Stimulated activated CD8-positive, alpha-beta memory T cell treated with anti-CD3 and anti-CD28 coated beads, Interleukin-4, amount 100 ng/mL, for 1 hour (primary cell): ENCODE measurements around the gene SUCLG2.

Experiments
- DNase-seq, 2 donors: peaks; one replicate each; pipeline ENCODE4 v3.0.0-alpha.2; 2020; ENCODE audit warnings: low read depth in 2 of 2, low spot score in 1 of 2

The SUCLG2 gene

DNA sequence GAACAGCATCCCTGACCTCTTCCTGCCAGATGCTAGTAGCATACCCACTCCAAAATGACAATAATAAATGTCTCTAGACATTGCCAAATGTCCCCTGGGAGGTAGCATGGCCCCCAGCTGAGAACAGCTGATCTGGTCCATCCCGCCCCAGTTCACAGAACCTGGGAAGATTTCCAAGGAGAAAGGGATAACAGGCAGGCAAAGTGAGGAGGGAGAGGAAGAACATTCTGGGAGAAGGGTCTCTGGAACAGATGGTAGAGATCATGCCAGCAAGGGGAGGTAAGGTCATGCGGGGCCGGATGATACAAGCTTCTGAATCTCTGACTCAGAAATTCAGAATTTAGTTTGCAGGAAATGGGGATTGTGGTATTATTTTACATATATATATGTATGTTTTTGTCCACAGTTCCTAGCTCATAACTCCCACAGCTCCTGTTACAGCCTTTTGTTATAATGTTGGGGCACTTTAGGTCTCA lies 192.7 kb downstream of the SUCLG2 start:
- no peak for DNase-seq

DNA sequence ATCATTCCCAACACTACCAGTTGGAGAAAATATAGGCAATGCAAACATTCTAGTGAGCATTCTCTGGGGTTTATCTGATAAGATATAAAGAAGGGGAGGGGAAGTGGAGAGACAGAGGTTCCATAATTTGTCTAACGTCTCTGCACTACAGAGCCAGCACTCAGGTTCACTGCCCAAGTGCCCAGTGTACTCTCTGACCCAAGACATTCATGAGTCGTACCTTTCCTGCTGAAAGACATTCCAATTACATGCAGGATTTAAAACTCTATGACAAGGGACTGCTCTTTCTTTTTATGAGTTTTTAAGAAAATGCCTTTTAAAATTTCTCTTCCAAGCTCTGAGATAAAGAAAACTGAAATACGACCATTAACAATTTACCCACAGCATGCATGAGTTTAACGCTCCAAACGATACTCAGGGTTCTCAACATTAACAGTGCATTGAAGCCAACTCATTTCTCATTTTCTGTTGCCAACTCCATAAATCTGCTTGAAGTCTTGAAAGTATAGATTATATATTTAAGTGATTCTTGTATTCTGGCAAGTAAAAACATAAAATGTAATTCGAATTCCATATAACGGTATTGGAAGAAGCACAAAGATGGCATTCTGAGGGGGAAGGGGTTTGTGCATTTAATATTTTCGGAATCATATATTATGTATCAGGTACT lies 193.4 kb downstream of the SUCLG2 start:
- DNase-seq = no peak

DNA sequence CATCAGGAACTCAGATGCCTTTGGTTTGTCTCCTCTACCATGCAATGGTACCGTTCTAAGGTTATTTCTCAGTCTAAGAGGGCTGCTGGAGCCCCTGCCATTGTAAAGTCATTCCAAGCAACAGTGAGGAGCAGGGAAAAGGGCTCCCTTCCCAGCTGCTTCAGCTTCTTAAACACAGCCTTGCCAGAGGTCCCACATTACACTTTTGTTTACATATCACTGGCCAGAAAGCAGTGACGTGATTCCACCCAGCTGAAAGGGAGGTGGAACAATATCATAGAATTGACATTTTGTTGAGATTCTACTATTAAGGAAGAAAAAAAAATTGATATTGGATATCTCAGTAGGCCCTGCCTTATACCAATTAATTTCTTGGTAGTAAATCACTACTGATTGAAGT lies 194.6 kb downstream of the SUCLG2 start:
- no peak for DNase-seq

DNA sequence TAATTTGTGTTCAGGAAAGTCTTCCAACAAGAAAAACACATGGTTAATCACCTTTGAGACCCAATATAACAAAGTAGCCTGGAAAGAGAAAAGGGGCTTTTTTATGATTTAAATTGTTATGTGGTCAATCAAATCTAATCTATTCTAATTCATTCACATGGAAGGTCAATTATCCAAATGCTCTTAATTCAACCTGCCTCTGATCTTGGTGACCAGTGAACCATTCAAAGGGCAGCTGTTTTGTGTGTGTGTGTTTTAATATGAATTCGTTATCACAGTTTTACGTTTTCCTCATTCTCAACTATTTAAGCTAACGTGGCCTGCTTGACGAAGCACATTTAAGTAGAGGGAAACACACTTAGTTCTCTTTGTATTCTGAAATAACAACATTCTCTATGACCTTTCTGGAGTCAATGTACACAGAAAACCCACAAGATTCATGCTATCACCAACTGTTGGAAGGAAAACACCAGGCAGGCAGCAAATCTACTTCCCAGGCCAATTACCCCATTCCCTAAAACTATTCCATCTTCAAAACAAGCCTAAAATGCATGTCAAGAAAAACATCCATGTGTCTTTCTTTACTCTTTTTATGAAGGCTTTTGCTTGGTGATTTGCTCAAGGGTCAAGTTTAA lies 195.4 kb downstream of the SUCLG2 start:
- DNase-seq = no peak

DNA sequence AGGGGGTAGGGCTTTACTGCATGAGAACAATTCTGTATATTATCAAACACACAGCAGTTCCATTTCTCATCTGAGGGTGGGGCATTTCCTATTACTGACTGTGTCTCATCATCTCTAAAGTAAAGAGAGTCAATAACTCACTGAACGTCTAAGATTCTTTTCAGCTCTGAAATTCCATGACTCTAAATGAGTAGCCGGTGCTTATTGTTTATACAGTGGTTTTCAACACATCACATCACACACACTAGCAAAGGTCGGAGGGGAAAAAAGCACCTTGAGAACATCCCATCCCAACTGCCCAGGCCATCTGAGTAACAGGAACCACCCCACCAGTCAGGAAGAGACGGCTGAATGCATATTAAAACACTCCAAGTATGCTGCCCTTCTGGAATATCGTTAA lies 196.0 kb downstream of the SUCLG2 start:
- DNase-seq = no peak

DNA sequence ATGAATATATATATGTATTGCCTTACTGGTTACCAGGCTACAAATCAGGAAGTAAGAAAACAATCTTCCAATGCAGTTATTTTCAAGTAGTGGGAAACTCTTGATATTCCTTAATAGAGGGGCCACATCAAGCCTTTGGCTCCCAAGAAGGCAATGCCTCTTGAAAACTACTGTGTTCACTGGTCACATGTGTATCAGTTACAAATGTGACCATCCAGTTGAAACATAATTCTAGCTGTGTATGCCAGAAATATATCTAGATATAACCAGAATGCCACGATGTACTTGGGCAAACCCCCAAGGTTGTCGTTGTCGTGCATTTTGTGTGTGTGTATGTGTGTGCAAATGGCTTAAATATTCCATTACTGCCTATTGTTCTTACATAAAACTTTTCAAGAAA lies 200.8 kb downstream of the SUCLG2 start:
- DNase-seq = no peak

DNA sequence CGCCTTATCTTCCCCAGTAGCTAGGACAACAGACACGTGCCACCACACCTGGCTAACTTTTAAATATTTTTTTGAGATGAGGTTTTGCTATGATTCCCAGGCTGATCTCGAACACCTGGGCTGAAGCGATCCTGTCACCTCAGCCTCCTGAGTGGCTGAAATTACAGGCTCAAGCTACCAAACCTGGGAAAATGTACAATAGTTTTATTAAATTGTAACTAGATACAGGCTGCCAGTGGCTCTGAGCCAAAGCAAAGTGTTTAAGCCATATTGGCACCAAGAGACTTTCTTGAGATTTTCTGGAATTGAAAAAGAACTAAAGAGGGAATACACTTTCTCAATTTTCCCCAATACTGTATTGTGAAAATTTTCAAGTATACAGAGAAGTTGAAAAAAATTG lies 204.3 kb downstream of the SUCLG2 start:
- no peak for DNase-seq

DNA sequence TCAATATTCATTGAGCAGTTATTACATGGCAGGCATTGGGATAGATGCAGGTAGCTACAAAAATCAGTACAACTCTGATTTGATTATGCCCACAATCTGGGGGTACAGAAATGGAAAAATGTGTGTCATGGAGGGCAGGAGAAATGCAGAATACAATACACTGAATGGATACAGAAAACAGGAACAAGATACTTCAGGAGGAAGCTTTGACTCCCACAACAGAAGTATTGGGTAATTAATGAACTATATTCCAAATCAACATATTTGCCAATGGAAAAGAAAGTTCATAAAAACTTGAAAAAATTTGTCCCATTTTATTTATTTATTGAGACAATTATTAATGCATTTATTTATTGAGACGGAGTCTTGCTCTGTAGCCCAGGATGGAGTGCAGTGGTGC lies 207.0 kb downstream of the SUCLG2 start:
- no peak for DNase-seq

DNA sequence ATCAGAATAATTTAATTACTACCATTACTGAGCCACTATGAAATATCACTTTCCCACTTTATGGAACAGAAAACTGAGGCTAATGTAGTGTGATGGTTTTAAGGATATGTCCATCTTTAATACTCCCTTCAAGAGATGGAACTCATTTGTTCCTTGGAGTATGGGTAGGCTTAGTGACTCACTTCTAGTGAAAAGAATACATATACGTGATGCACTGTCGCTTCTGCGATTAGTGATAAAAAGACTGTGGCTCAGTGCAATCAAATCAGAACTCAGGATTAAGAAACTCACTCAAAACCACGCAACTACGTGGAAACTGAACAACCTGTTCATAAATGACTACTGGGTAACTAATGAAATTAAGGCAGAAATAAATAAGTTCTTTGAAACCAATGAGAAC lies 216.6 kb downstream of the SUCLG2 start:
- no peak for DNase-seq

DNA sequence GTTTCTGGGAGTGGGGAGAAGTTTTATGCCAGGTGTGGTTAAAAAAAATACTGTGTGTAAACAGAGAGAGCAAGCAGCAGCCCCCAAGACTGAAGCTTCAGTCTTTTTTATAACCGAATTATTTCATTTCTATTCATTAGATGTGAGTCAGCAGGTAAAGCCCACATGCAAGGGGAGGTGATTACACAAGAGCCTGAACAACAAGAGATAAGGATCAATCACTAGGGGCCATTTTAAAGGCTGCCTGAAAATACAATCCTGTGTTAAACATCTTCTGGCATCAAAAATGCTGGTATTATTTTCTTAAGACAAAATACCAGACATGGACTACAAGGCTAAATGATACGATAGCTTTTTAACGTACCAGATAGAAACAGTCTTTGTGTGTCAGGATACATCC lies 217.3 kb downstream of the SUCLG2 start:
- DNase-seq = no peak

DNA sequence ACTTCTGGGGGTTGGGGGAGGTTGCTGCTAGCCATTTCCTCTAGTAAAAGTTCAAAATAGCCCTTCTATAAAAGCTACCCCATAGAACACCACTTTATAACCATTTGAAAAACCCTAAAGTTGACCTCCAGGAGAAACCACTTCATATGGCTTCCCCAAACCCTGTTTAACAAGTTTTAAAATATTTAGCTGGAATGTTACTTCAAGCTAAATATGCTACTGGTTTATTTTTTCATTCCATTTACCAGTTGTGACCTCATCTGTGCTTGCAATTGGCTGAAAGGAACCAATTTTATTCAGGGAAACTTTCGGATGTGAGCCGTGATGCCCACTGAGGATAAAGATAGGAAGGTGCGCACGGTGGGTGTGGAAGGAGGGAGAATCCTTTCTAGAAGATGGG lies 221.3 kb downstream of the SUCLG2 start:
- DNase-seq = no peak

DNA sequence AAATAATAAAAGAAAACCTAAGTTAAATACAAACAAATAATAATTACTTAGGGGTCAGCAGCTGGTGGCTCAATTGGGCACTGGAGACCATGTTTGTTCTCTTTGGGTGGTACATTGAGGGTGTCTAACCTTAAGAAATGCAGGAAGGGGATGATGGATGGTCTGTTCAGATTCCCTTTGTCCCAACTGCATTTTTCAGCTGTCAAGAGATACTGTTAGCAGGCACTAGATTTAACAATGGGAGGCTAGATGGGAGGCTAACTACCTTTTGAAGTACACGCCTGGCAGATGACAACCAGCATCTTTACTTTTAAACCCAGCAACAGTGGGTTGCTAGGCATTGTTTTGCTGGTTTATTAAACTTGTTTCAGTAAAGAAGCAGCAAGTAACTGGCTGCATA lies 222.5 kb downstream of the SUCLG2 start:
- no peak for DNase-seq

DNA sequence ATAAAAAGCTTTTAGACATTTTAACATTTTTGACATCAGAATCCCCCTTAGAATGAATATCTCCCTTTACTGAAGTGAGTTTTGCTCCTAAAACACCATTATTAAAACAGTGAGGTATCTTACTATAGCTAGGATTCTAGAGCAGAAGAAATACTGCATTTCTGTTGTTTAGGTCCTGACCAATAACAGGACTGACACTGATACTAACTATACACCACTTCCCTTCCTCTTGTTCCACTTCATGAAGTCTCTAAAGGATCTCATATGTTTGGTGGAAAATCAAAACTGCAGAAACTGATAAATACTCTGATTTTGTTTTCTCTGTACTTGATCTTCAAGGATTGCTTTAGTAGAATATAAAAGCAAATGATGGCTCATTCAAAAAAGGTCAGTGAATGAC lies 230.7 kb downstream of the SUCLG2 start:
- no peak for DNase-seq

DNA sequence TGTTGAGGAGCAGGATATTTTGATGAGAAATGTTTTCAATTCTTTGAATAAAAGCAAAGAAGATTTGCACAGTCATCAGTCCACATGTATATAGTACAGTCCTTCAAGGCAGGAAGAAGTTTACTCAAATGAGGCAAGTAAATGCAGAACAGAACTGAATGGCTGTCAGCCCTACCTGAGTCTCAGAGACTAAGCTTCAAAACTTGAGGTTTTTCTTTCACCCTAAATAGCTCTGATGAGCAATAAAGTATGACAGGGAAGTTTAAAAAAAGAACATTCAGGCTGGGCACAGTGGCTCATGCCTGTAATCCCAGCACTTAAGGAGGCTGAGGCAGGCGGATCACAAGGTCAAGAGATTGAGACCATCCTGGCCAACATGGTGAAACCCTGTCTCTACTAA lies 232.5 kb downstream of the SUCLG2 start:
- no peak for DNase-seq

DNA sequence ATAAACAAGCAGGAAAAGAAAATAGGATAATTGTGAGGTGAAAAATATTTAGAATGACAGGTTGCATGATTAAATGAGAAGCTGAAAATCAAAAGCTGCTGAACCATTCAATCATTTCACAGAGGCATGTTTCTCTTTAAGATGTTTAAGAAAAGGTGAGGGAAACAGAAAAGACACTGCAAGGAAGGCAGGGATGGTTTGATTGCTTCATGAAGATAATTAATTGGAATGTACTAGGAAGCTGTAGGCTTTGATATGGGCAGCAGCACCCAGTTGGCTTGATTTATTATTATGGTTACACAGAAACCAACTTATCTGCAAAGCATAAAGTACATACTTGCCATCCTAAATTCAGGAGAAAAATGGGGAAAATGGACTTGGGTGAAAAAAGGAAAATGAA lies 234.6 kb downstream of the SUCLG2 start:
- DNase-seq = no peak

DNA sequence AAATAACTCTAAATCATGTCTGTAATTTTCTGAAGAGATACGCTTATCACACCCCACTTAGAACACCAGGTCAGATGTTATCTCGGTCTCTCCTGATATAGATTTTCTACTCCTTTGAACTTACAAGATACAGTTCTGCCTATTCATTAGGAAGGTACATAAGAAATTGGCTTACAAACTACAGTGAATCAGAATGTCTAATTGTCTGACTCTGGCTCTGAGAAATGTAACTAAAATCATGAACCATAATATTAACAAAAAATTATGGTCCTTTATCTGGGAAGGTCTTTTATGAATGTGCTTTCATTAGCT lies 235.2 kb downstream of the SUCLG2 start:
- no peak for DNase-seq

DNA sequence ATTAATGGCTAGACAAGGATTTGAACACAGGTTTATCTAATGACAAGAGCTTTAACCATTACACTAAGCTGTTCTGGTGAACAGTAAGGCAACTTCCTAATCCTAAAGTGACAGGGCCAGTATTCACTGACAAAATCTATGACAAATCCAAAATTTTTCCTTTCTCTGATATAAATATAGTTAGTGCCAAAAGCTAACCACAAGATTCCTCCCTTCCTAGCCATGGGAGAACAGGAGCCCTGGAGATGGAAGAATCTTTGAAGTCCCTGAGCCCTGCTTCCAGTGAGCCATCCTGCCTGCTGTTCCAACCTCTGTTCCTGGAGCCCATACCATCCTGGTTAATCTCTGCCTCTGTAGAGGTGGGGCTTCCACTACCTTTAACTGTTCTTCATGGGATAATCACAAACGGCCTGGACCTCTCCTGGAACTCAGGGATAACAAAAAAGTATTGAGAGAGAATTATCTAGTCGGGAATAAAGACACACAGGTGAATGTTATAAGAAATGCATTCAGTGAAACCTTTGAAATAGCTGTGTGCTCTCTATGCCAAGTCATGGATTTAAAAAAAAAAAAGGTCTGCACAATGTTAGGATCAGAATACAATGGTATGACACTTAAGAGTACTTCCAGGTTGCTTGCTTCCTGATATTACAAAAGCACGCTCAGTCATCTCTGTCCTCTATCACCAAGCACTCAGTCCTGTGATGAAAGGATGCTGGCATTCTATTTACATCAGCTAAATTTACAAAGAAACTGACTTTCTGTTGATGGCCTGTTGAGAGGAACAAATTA lies 235.8 kb downstream of the SUCLG2 start:
- no peak for DNase-seq

DNA sequence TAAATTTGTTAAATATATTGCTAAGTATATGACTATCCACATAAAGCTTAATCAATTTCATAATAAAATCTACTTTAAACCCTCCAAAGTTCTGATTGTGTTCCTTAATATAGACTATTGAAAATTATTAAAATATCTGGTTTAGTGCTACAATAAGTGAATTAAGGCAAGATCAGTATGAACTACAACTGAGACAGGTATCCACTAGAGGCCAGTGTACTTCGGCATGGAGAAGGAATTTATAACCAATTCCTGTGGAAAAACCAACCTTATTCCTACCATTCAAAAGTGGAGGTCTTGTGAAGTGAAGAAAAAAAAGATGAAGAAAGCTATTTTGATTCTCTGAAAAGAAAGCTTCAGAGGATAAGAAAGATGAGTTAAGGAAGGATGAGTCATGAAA lies 237.7 kb downstream of the SUCLG2 start:
- DNase-seq = no peak

DNA sequence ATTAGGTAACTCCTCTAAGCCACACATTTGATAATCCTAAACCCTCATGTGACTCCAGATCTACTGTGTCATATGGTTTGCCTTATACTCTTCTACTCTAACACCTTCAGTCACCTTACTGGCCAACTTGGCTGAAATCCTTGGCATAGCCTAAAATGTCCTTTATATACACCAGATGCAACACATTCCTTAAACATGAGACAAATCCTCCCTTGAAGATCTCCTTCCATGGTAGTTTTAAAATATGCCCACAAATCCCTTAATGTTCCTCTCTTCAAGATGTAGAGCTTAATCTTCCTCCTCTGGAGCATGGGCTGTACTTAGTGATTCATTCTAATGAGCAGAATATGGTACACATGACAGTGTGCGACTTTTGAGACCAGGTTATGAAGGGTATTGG lies 238.9 kb downstream of the SUCLG2 start:
- no peak for DNase-seq

DNA sequence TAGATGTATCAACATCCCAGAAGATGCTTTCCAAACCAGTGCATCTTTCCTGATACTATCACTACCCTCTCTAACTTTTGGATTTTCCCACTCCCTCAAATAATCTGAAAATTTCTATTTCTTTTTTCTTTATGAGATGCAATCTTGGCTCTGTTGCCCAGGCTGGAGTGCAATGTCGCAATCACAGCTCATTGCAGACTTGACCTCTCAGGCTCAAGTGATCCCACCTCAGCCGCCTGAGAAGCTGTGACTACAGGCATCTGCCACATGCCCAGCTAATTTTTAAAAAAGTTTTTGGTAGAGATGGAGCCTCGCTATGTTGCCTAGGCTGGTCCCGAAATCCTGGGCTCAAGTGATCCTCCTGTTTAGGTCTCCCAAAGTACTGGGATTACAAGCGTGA lies 239.7 kb downstream of the SUCLG2 start:
- no peak for DNase-seq

DNA sequence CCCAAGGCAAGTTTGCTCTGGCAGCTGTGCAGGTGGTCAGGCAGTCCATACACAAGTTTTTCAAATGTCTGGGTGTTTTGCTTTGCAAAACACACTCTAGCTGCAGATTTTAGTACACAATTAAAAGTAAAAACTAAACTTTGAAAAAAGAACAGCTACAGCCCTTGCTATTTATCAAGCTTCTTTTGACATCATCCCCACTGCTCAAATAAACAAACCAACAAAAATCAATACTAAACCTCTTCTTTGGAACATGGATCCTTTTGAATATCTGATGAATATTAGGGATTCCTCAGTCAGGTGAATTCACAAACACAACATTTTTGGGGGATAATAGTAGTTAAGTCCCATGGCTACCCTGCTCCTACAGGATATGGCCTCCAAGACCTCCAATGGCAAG lies 249.2 kb downstream of the SUCLG2 start:
- no peak for DNase-seq

DNA sequence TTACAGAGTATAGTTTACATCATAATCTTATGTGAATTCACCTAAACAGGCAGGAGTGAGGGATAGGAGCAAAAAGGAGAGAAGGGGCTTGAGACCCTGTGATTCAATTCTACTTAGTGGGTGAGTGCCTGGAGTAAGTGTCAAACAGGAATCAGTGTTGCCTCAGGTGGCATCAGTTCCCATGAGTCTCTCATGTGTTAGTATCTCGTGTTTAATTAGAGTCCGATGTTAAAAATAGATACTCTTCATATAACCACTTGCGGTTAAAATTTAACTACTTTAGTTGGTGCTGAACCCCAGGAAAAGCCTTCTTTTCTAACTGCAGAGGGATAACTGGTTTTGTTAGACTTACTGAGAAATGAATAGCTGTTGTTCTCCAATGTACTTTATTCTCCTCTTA lies 251.5 kb downstream of the SUCLG2 start:
- DNase-seq = no peak

DNA sequence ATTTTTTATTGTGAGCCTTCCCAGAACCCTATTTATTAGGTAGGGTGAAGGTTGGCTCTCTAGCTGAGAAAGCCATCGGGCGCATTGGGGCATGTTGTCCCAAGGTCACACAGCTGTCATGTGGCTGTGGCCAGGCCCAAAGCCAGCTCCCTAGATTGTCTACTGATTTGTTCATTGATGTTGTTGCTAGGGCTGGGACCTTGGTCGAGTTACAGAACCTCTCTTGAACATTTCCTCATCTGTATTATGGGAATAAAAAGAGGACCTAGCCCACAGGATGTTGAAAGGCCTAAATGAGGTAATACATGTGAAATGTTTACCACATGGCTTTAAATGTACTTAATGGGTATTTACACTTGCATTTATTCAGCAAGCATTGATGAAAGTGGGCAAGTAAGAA lies 252.5 kb downstream of the SUCLG2 start:
- DNase-seq = no peak
